Keratinocyte (primary cell): ENCODE data around the gene SMCR8. TPM values are rescaled to one million over a fixed set of nuclear protein-coding genes. Genes with fewer than 3 reads are reported as not detected.

Experiments
- DNase-seq: peaks from one replicate; pipeline ENCODE4 v3.0.0-alpha.2; 2011; ENCODE audit warnings: low read depth, missing footprints, low spot score
- FAIRE-seq: peaks from 2 replicates; lab custom pipeline; 2011; peaks lifted over from hg19 to GRCh38; lab: Jason Lieb, UNC
- H2AFZ ChIP-seq: 2 replicates; pipeline ENCODE4 v1.6.0; 2012; ENCODE audit warnings: low read length, control low read depth, inconsistent platforms; ENCODE audit not compliant: control insufficient read depth
- H3K27ac ChIP-seq: 2 replicates; pipeline ENCODE4 v1.5.1; 2011; ENCODE audit warnings: low read length; ENCODE audit not compliant: control insufficient read depth, insufficient read depth
- H3K27me3 ChIP-seq: 3 replicates; pipeline ENCODE4 v1.6.0; 2011; ENCODE audit warnings: low read length; ENCODE audit not compliant: control insufficient read depth, insufficient read depth; ENCODE audit errors: extremely low read depth
- H3K36me3 ChIP-seq, 2 experiments: 2 replicates in 1 of 2; 3 replicates in 1 of 2; pipeline ENCODE4 v1.5.1; 2011; ENCODE audit warnings: low read length in 2 of 2, mild to moderate bottlenecking in 1 of 2; ENCODE audit not compliant: control insufficient read depth in 2 of 2, insufficient read depth in 2 of 2; ENCODE audit errors: extremely low read depth in 1 of 2
- H3K4me1 ChIP-seq: 3 replicates; pipeline ENCODE4 v1.5.1; 2011; ENCODE audit warnings: low read length; ENCODE audit not compliant: control insufficient read depth, insufficient read depth; ENCODE audit errors: extremely low read depth
- H3K4me2 ChIP-seq: 3 replicates; pipeline ENCODE4 v1.6.0; 2011; ENCODE audit warnings: low read depth, low read length; ENCODE audit not compliant: control insufficient read depth, insufficient read depth; ENCODE audit errors: extremely low read depth
- H3K4me3 ChIP-seq, 3 experiments: fragments of 200-600 bp in 1 of 3; sonication (generic) in 1 of 3; 2 replicates in 2 of 3; 3 replicates in 1 of 3; pipeline ENCODE4 v1.5.1; 2011 to 2016; ENCODE audit warnings: low read length in 3 of 3, mild to moderate bottlenecking in 3 of 3, control low read depth in 2 of 3, inconsistent platforms in 1 of 3, low read depth in 1 of 3, mixed read lengths in 1 of 3, mixed run types in 1 of 3, moderate library complexity in 1 of 3; ENCODE audit not compliant: control insufficient read depth in 2 of 3, insufficient read depth in 2 of 3; ENCODE audit errors: extremely low read depth in 1 of 3
- H3K79me2 ChIP-seq: 2 replicates; pipeline ENCODE4 v1.6.0; 2012; ENCODE audit warnings: low read length; ENCODE audit not compliant: control insufficient read depth, insufficient read depth
- H3K9ac ChIP-seq: 3 replicates; pipeline ENCODE4 v1.6.0; 2011; ENCODE audit warnings: low read length; ENCODE audit not compliant: control insufficient read depth, insufficient read depth; ENCODE audit errors: extremely low read depth
- H3K9me1 ChIP-seq: 3 replicates; pipeline ENCODE4 v1.6.0; 2011; ENCODE audit warnings: low read length; ENCODE audit not compliant: control insufficient read depth, insufficient read depth; ENCODE audit errors: extremely low read depth
- H3K9me3 ChIP-seq: 2 replicates; pipeline ENCODE4 v1.5.1; 2012; ENCODE audit warnings: low read depth, low read length; ENCODE audit not compliant: control insufficient read depth
- H4K20me1 ChIP-seq: 3 replicates; pipeline ENCODE4 v1.6.0; 2011; ENCODE audit warnings: low read length; ENCODE audit not compliant: control insufficient read depth, insufficient read depth; ENCODE audit errors: extremely low read depth
- EZH2 ChIP-seq: IDR thresholded peaks from one replicate; pipeline ENCODE4 v1.6.1; 2012; ENCODE audit warnings: inconsistent platforms, mild to moderate bottlenecking, low read length, moderate library complexity
- dilution Hi-C: fragments of 300-500 bp; cut with MboI; formaldehyde crosslinking; loops from one replicate; pipeline ENCODE4 v1.7.0; 2020; ENCODE audit warnings: low sequenced_read_pairs; ENCODE audit not compliant: extremely low pct_ligation_motif_present
- polyA plus RNA-seq, 5 experiments: library from polyadenylated mRNA; depleted of rRNA in 3 of 5; stranded (reverse) in 3 of 5; stranded (forward) in 1 of 5; unstranded in 1 of 5; fragments of >200 nt; gene quantifications; 1 replicate in 1 of 5; 2 replicates in 3 of 5; 3 replicates in 1 of 5; pipeline versions ENCODE4 v1.2.1 to v1.2.3, GENCODE V29; 2011 to 2012; ENCODE audit warnings: missing spikeins in 2 of 5, low read depth in 1 of 5, low replicate concordance in 1 of 5
- TF ChIP-seq, protein P1 (sequence below), 3 experiments: IDR thresholded peaks in 1 of 3; conservative IDR thresholded peaks in 1 of 3; optimal IDR thresholded peaks in 1 of 3; 2 replicates in 2 of 3; 3 replicates in 1 of 3; pipeline versions ENCODE3 to v1.5.1; 2011; ENCODE audit warnings: low read length in 3 of 3, mild to moderate bottlenecking in 3 of 3, moderate library complexity in 2 of 3, control low read depth in 1 of 3, inconsistent platforms in 1 of 3; ENCODE audit not compliant: insufficient read depth in 2 of 3; ENCODE audit errors: extremely low read depth in 1 of 3

SMCR8 gene
- polyA plus RNA-seq, 1 donor (not counting 4 experiments of a cell fraction or from before 2014, with no cell fraction given), result 7.8 TPM

DNA sequence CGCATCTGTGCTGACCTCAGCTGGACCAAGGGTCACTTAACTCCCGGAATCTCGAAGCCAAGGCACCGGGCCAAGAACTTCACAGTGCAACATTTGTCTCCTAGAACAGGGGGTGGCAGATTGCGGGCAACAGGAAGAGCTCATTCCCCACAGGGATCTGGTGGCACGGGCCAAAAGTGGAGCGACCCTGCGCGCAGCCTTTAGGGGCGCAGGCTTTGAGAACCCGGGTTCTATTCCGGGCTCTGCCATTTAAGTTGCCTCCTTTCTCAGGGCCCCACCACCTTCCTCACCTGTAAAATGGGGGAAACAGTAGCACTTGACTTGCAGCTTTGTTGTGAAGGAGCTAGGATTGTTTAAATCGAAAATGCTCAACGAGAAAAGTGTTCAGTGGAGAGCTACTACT is 47.6 kb downstream of the SMCR8 start:
- Histone ChIP-seq H3K4me3 (peak overlapping the region; percentile 82 to 96 (median 86)), H3K27me3 (no peaks in the 10 kb centered on the region), H3K4me1 (peaks cover 7% of the 10 kb centered on the region), H4K20me1 (no peaks in the 10 kb centered on the region), H2AFZ (peak overlapping the region; percentile 83), H3K4me2 (peak overlapping the region; percentile 75), H3K9me3 (no peaks in the 10 kb centered on the region), H3K27ac (peak overlapping the region; percentile 60), H3K36me3 (no peaks in the 10 kb centered on the region), H3K9ac (peak overlapping the region; percentile 78), H3K9me1 (no peaks in the 10 kb centered on the region), H3K79me2 (peaks cover 4% of the 10 kb centered on the region)
- no peak for TF ChIP-seq EZH2
- TF ChIP-seq, protein P1, sequence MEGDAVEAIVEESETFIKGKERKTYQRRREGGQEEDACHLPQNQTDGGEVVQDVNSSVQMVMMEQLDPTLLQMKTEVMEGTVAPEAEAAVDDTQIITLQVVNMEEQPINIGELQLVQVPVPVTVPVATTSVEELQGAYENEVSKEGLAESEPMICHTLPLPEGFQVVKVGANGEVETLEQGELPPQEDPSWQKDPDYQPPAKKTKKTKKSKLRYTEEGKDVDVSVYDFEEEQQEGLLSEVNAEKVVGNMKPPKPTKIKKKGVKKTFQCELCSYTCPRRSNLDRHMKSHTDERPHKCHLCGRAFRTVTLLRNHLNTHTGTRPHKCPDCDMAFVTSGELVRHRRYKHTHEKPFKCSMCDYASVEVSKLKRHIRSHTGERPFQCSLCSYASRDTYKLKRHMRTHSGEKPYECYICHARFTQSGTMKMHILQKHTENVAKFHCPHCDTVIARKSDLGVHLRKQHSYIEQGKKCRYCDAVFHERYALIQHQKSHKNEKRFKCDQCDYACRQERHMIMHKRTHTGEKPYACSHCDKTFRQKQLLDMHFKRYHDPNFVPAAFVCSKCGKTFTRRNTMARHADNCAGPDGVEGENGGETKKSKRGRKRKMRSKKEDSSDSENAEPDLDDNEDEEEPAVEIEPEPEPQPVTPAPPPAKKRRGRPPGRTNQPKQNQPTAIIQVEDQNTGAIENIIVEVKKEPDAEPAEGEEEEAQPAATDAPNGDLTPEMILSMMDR (optimal IDR thresholded peaks at IDR 0.05 in 1 of 3, IDR thresholded peaks at IDR 0.05 in 1 of 3, conservative IDR thresholded peaks at IDR 0.05 in 1 of 3; ENCODE audit: extremely low read depth in 1 of 3, insufficient read depth in 2 of 3, low read length in 3 of 3), result no peak
- dilution Hi-C loops, result no loop called here
- DNase-seq, result no peak
- FAIRE-seq, result no peak

DNA sequence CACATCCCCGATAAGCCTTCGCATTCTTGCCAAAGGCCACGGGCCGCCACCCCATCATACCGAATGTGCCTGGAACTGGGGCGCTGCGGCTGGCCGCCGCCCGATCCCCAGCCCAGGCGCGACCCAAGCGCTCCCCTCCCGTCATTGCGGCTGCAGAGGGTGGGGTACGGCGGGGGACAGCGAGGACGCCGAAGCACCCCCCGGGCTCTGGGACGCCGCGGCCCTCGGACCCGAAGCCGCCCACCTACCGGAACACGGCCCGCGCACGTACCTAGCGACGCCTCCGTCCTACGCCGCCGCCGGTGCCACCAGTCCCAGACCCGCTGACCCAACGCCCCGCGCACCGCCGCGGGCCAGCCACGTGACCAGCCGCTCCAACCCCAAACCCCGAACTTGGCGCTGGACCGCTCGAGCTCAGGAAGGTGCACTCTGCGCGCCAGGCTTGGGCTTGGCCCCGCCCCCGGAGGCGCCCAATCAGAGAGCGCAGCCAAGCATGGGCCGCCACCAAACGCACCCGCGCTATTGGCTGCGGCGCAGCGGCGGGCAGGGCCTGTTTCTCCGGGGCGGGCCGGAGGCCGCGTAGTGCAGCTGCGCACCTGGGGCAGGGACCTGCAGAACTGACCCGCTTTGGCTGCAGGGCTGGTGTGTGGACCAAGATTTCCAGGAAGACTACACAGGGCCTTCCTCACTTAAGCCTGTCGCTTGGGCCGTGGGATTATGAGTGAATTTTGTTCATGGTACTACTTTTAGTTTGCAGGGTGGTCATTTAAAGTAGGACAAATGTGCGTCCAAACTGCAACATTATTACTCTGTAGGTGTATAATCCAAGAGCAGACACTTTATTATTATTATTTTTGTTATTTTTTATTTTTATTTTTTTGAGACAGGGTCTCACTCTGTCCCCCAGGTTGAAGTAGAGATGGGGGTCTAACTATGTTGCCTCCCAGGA is 48.3 kb downstream of the SMCR8 start, which contains the start of gene SHMT1:
Gene SHMT1, minus strand, starts transcription at position 450 of the 949 bp plus-strand sequence. CDS start 7,569 bp downstream, outside the sequence.
- FAIRE-seq (peak; percentile 20), DNase-seq (peak; percentile 62)
- Histone ChIP-seq H3K9me3 (no peaks in the 10 kb centered on the region), H3K9ac (peak within 1 kb of the TSS; percentile 78), H2AFZ (peak within 1 kb of the TSS; percentile 88), H3K27me3 (no peaks in the 10 kb centered on the region), H3K36me3 (no peaks in the 10 kb centered on the region), H3K27ac (peak within 1 kb of the TSS; percentile 60), H3K4me1 (peaks cover 7% of the 10 kb centered on the region), H3K4me3 (peak within 1 kb of the TSS; percentile 82 to 96 (median 86)), H3K9me1 (no peaks in the 10 kb centered on the region), H3K79me2 (peaks cover 4% of the 10 kb centered on the region), H4K20me1 (no peaks in the 10 kb centered on the region), H3K4me2 (peak within 1 kb of the TSS; percentile 75)
- TF ChIP-seq, protein P1 (optimal IDR thresholded peaks at IDR 0.05 in 1 of 3, IDR thresholded peaks at IDR 0.05 in 1 of 3, conservative IDR thresholded peaks at IDR 0.05 in 1 of 3; ENCODE audit: extremely low read depth in 1 of 3, insufficient read depth in 2 of 3, low read length in 3 of 3), result no peak
- dilution Hi-C loops, result no loop called here
